ENCODE data around the gene NDUFS1. TPM values are rescaled to one million over a fixed set of nuclear protein-coding genes. Genes with fewer than 3 reads are reported as not detected.
"Not testable (repeated sequence)": the region's sequence is repeated elsewhere in the genome, so short reads cannot be mapped to it uniquely, and the experiment has no call there.

NDUFS1 gene
- total and polyA plus RNA-seq, 12 donors, result 53.8 to 670 (median 550) TPM

DNA sequence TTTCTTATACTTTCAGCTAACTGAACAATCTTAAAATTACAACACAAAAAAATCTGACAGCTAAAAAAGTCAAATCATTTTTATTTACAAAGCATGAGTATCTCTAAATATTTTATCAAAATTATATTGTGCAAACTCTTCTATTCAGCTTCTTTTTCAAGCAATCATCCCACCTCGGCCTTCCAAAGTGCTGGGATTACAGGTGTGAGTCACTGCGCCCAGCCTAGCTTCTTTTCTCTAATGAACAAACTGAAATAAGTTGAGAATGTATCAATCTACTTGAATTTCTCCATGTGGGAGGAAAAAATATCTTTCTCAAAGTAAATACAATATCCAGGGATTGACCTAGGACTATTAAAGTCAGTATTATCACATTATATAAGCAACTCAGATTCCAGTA lies 14.9 kb downstream of the NDUFS1 start:
- Histone ChIP-seq H3K4me1 (no peaks in the 10 kb centered on the region), H3K9me3 (no peaks in the 10 kb centered on the region), H3K36me3 (peaks cover 0 to 100% (median 94%) of the 10 kb centered on the region in 9 donors), H3K4me3 (no peak overlapping the region), H3K27me3 (no peaks in the 10 kb centered on the region), H3K27ac (no peak overlapping the region)
- ATAC-seq (no peak), DNase-seq (no peak)
- intact Hi-C loops (cut with DNase I), result loop anchor here in 1 of 10 donors (10.0 kb wide), 1 partner anchor 140 kb away; no protein-coding TSS in a partner anchor
- TF ChIP-seq, protein P1, sequence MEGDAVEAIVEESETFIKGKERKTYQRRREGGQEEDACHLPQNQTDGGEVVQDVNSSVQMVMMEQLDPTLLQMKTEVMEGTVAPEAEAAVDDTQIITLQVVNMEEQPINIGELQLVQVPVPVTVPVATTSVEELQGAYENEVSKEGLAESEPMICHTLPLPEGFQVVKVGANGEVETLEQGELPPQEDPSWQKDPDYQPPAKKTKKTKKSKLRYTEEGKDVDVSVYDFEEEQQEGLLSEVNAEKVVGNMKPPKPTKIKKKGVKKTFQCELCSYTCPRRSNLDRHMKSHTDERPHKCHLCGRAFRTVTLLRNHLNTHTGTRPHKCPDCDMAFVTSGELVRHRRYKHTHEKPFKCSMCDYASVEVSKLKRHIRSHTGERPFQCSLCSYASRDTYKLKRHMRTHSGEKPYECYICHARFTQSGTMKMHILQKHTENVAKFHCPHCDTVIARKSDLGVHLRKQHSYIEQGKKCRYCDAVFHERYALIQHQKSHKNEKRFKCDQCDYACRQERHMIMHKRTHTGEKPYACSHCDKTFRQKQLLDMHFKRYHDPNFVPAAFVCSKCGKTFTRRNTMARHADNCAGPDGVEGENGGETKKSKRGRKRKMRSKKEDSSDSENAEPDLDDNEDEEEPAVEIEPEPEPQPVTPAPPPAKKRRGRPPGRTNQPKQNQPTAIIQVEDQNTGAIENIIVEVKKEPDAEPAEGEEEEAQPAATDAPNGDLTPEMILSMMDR (IDR thresholded peaks at IDR 0.05), result no peak
- 96 to 99% methylated on average over 2 of the region's 2 CpGs for WGBS, 2 donors

DNA sequence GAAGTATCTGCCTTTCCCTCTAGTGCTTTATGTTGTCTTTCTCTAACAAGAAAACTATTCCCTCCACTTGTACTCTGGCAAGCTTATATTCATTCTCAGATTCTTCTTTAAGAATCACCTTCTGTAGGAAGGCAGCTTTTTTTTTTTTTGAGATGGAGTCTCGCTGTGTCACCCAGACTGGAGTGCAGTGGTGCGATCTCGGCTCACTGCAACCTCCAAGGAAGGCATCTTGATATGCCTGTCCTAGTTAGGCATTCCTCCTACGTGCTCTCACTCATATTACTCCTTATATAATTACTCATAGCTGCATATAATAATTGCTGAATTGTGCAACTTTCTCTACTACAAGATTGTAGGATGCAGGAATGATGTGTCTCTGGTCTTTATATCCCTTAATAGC lies 15.8 kb downstream of the NDUFS1 start:
- H3K27ac ChIP-seq, result no peak overlapping the region
- 94 to 95% methylated on average over 4 of the region's 4 CpGs for WGBS, 2 donors

DNA sequence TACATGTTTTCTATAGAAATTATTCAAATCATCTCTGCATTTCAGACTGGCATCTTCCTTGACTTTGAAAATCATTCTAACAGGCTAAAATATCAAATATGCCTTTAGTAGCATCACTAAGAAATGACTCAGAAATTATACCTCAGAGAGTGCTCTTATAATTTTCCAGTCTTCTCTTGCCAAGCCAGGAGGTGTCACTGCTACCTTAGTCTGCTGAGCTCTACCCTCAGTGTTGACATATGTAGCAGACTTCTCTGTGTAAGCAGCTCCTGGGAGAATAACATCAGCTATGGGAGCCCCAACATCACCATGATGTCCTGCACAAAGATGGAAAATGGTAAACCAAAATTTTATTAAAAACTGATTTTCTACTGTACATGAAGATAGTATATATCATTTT lies 31.6 kb downstream of the NDUFS1 start:
- TF ChIP-seq, protein P1 (IDR thresholded peaks at IDR 0.05), result no peak
- no peaks in the 10 kb centered on the region for H3K9me3 ChIP-seq
- no peak overlapping the region for H3K4me3 ChIP-seq
- no peak for DNase-seq
- no peaks in the 10 kb centered on the region for H3K27me3 ChIP-seq
- intact Hi-C loops (cut with DNase I), result no loop called here
- peaks cover 0 to 100% (median 86%) of the 10 kb centered on the region in 9 donors for H3K36me3 ChIP-seq
- no peaks in the 10 kb centered on the region for H3K4me1 ChIP-seq
- H3K27ac ChIP-seq, result no peak overlapping the region
- no peak for ATAC-seq

More for the DNA sequence above, 15.8 kb downstream of the NDUFS1 start:
- intact Hi-C loops (cut with DNase I), result loop anchor here in 1 of 10 donors (10.0 kb wide), 1 partner anchor 139 kb away; no protein-coding TSS in a partner anchor
- H3K4me1 ChIP-seq, result no peaks in the 10 kb centered on the region
- no peaks in the 10 kb centered on the region for H3K27me3 ChIP-seq
- TF ChIP-seq, protein P1 (IDR thresholded peaks at IDR 0.05), result no peak
- ATAC-seq (no peak), DNase-seq (no peak)
- H3K9me3 ChIP-seq, result no peaks in the 10 kb centered on the region
- no peak overlapping the region for H3K4me3 ChIP-seq
- peaks cover 0 to 100% (median 94%) of the 10 kb centered on the region in 9 donors for H3K36me3 ChIP-seq

DNA sequence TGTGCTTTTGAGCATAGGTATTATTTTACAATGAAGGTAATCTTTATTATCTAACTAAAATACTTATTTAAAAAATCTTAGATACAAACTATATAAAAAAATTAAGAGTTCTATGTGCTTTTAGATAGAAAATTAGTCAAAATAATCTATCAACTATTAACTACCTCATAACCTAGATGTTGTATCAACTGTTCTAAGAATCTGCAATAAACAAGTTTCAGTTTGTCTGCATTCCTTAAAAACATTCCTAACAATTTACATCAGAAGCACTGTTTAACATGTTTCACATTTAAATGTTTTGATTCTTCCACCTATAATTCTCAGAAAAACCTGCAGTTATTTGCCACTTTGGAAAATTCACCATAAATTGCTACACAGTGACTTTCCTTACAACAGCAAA lies 33.3 kb downstream of the NDUFS1 start:
- DNase-seq (no peak), ATAC-seq (no peak)
- Histone ChIP-seq H3K4me3 (no peak overlapping the region), H3K27ac (no peak overlapping the region), H3K4me1 (no peaks in the 10 kb centered on the region), H3K9me3 (peaks cover 0 to 7% (median 0%) of the 10 kb centered on the region in 11 donors), H3K36me3 (peaks cover 0 to 100% (median 91%) of the 10 kb centered on the region in 9 donors), H3K27me3 (no peaks in the 10 kb centered on the region)
- TF ChIP-seq, protein P1 (IDR thresholded peaks at IDR 0.05), result no peak
- intact Hi-C loops (cut with DNase I), result no loop called here

DNA sequence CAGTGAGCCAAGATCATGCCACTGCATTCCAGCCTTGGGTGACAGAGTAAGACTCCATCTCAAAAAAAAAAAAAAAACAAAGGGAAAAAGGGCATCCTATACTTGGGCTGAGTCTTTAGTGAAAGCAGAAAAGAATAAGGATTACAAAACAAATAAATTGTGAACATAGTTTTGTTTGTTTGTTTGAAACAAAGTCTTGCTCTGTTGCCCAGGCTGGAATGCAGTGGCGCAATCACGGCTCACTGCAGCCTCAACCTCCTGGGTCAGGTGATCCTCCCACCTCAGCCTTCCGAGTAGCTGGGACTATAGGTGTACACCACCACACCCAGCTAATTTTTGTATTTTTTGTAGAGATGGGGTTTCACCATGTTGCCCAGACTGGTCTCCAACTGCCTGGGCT lies 36.7 kb downstream of the NDUFS1 start:
- intact Hi-C loops (cut with DNase I); H3K27ac ChIP-seq; ATAC-seq; H3K4me3 ChIP-seq; H3K4me1 ChIP-seq; DNase-seq; H3K27me3 ChIP-seq: not testable (repeated sequence)
- Histone ChIP-seq H3K9me3 (peaks cover 0 to 15% (median 4%) of the 10 kb centered on the region in 11 donors), H3K36me3 (peaks cover 0 to 98% (median 81%) of the 10 kb centered on the region in 9 donors)
- 97 to 98% methylated on average over 3 of the region's 3 CpGs for WGBS, 2 donors

Measured in heart right ventricle (tissue), 16 donors.